Ishikawa (cell line): ENCODE measurements around the gene STIMATE.

Source experiments
- CEBPB ChIP-seq: IDR thresholded peaks from 2 replicates; pipeline ENCODE4 v1.6.1; 2012
- CREB1 ChIP-seq: IDR thresholded peaks from 2 replicates; pipeline ENCODE4 v1.6.1; 2012; ENCODE audit warnings: low read depth
- EGR1 ChIP-seq: IDR thresholded peaks from 2 replicates; pipeline ENCODE4 v1.6.1; 2012
- EP300 ChIP-seq: IDR thresholded peaks from 2 replicates; pipeline ENCODE4 v1.6.1; 2012; ENCODE audit warnings: borderline replicate concordance
- FOXM1 ChIP-seq: IDR thresholded peaks from 2 replicates; pipeline ENCODE4 v1.6.1; 2012; ENCODE audit warnings: low read depth, borderline replicate concordance
- MAX ChIP-seq: IDR thresholded peaks from 2 replicates; pipeline ENCODE4 v1.6.1; 2012
- NFIC ChIP-seq: IDR thresholded peaks from 2 replicates; pipeline ENCODE4 v1.6.1; 2012
- RAD21 ChIP-seq: IDR thresholded peaks from 2 replicates; pipeline ENCODE4 v1.6.1; 2012; ENCODE audit warnings: low read depth
- REST ChIP-seq: IDR thresholded peaks from 2 replicates; pipeline ENCODE4 v1.6.1; 2012; ENCODE audit warnings: low read depth, mild to moderate bottlenecking
- TAF1 ChIP-seq: IDR thresholded peaks from 2 replicates; pipeline ENCODE4 v1.6.1; 2012; ENCODE audit warnings: low read depth, mild to moderate bottlenecking
- TCF12 ChIP-seq: IDR thresholded peaks from 2 replicates; pipeline ENCODE4 v1.6.1; 2012; ENCODE audit warnings: low read depth
- TEAD4 ChIP-seq: IDR thresholded peaks from 2 replicates; pipeline ENCODE4 v1.6.1; 2012
- USF1 ChIP-seq: IDR thresholded peaks from 2 replicates; pipeline ENCODE4 v1.6.1; 2012
- YY1 ChIP-seq: IDR thresholded peaks from 2 replicates; pipeline ENCODE4 v1.6.1; 2012; ENCODE audit warnings: low read depth
- ZBTB7A ChIP-seq: IDR thresholded peaks from 2 replicates; pipeline ENCODE4 v1.6.1; 2012; ENCODE audit warnings: low read depth

STIMATE gene

GRCh38 chr3:52931328-52931727, 34.0 kb upstream of the STIMATE start:
- TF ChIP-seq TCF12 (no peak), ZBTB7A (no peak), MAX (no peak), FOXM1 (no peak), CREB1 (no peak), EP300 (no peak), USF1 (no peak), CEBPB (no peak), TAF1 (no peak), RAD21 (no peak), TEAD4 (no peak), REST (no peak), YY1 (no peak), NFIC (no peak), EGR1 (no peak)

- no peak for TF ChIP-seq FOXM1
- TF ChIP-seq TCF12, result no peak
- no peak for TF ChIP-seq CREB1
- no peak for TF ChIP-seq REST
- TF ChIP-seq NFIC, result no peak
- TF ChIP-seq TEAD4, result no peak
- no peak for TF ChIP-seq YY1
- no peak for TF ChIP-seq EGR1
- no peak for TF ChIP-seq MAX
- no peak for TF ChIP-seq TAF1
- no peak for TF ChIP-seq RAD21
- no peak for TF ChIP-seq EP300
- no peak for TF ChIP-seq USF1
- TF ChIP-seq ZBTB7A, result no peak
- no peak for TF ChIP-seq CEBPB
Observed at GRCh38 chr3:52930748-52931147, 33.4 kb upstream of the STIMATE start.

GRCh38 chr3:52926554-52926953, 29.2 kb upstream of the STIMATE start:
- TF ChIP-seq CREB1 (no peak), TCF12 (no peak), YY1 (no peak), CEBPB (no peak), EGR1 (no peak), NFIC (no peak), TEAD4 (no peak), RAD21 (no peak), USF1 (no peak), REST (no peak), ZBTB7A (no peak), FOXM1 (no peak), EP300 (no peak), MAX (no peak), TAF1 (no peak)
